ENCODE measurements around the gene ABCA3. TPM values are rescaled to one million over a fixed set of nuclear protein-coding genes. Genes with fewer than 3 reads are reported as not detected.
"Not testable (repeated sequence)": the region's sequence is repeated elsewhere in the genome, so short reads cannot be mapped to it uniquely, and the experiment has no call there.

The ABCA3 gene
- total RNA-seq, 1 donor, result 0.43 TPM

DNA sequence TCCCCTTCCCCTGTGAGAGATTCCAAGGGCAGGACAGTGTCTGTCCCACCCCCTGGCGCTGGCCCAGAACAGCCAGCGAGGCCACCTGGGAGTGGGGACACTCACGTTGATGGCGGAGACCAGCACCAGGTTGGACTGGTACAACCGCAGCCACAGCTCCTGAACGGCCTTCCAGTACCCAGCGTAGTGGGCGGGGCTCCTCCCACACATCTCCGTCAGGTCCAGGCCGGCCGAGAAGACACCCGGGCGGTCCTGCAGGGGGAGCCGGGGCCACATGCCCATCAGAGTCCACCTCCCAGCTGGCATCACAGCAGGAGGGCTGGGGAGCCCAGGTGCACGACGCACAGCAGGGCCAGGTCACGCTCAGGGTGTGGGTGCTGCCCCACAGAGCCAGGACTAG lies 96.2 kb downstream of the ABCA3 start:
- no peak overlapping the region for H3K4me3 ChIP-seq (ENCODE audit: low read depth, low read length)
- TF ChIP-seq CTCF (IDR thresholded peaks at IDR 0.05; ENCODE audit: insufficient read depth, low read depth, low read length), result no peak
- DNase-seq (ENCODE audit: low read depth), result no peak

- TF ChIP-seq CTCF (IDR thresholded peaks at IDR 0.05; ENCODE audit: insufficient read depth, low read depth, low read length), result no peak
- no peak for DNase-seq (ENCODE audit: low read depth)
- no peak overlapping the region for H3K4me3 ChIP-seq (ENCODE audit: low read depth, low read length)
These were observed 96.7 kb downstream of the ABCA3 start for GRCh38 chr16:2243781-2244180.

GRCh38 chr16:2243031-2243528 lies 97.4 kb downstream of the ABCA3 start:
- TF ChIP-seq CTCF (IDR thresholded peaks at IDR 0.05; ENCODE audit: insufficient read depth, low read depth, low read length), result no peak
- DNase-seq (ENCODE audit: low read depth), result no peak
- no peak overlapping the region for H3K4me3 ChIP-seq (ENCODE audit: low read depth, low read length)

- H3K4me3 ChIP-seq (ENCODE audit: low read depth, low read length), result no peak overlapping the region
- no peak for TF ChIP-seq CTCF (IDR thresholded peaks at IDR 0.05; ENCODE audit: insufficient read depth, low read depth, low read length)
- no peak for DNase-seq (ENCODE audit: low read depth)
These were observed 97.9 kb downstream of the ABCA3 start for GRCh38 chr16:2242598-2242997.

GRCh38 chr16:2240331-2240730 lies 100.2 kb downstream of the ABCA3 start:
- not testable (repeated sequence) for H3K4me3 ChIP-seq (ENCODE audit: low read depth, low read length); DNase-seq (ENCODE audit: low read depth)

GRCh38 chr16:2238838-2239675 lies 101.5 kb downstream of the ABCA3 start:
- DNase-seq (ENCODE audit: low read depth), result no peak
- no peak overlapping the region for H3K4me3 ChIP-seq (ENCODE audit: low read depth, low read length)
- TF ChIP-seq CTCF (IDR thresholded peaks at IDR 0.05; ENCODE audit: insufficient read depth, low read depth, low read length), result no peak

GRCh38 chr16:2238150-2238837 lies 102.2 kb downstream of the ABCA3 start:
- no peak overlapping the region for H3K4me3 ChIP-seq (ENCODE audit: low read depth, low read length)
- DNase-seq (ENCODE audit: low read depth), result no peak
- TF ChIP-seq CTCF (IDR thresholded peaks at IDR 0.05; ENCODE audit: insufficient read depth, low read depth, low read length), result no peak

Data from fibroblast of villous mesenchyme (primary cell).